CD4-positive, alpha-beta T cell (primary cell): Measurements from ENCODE around the gene BPIFB2. TPM values are rescaled to one million over a fixed set of nuclear protein-coding genes. Genes with fewer than 3 reads are reported as not detected.

Experiments used
- ATAC-seq: fragments of 200-7000 bp; cut with Tn5 transposase; one replicate; pipeline ENCODE4 v1.10.0; 2022; ENCODE audit warnings: mild to moderate bottlenecking; ENCODE audit not compliant: poor library complexity
- CTCF ChIA-PET: fragments of 350-600 bp; sonication (Branson Sonifier 250); formaldehyde crosslinking; loops from one replicate; lab custom pipeline; 2021; ENCODE audit warnings: antibody characterized with exemption, inconsistent platforms; lab: Charles Lee
- POLR2A ChIA-PET: fragments of 350-600 bp; sonication (Branson Sonifier 250); formaldehyde crosslinking; loops from one replicate; lab custom pipeline; 2021; ENCODE audit warnings: antibody characterized with exemption, inconsistent platforms; lab: Charles Lee
- DNase-seq, 14 experiments: peaks; one replicate each; pipeline ENCODE4 v3.0.0-alpha.2; 2013 to 2020; ENCODE audit warnings: mixed read lengths in 2 of 14
- H3K27ac ChIP-seq, 2 donors: one replicate each; pipeline versions ENCODE4 v1.5.1 to v1.7.0; 2013; ENCODE audit warnings: low read length in 2 of 2, low read depth in 1 of 2, mild to moderate bottlenecking in 1 of 2
- H3K27me3 ChIP-seq, 2 experiments: 1 replicate in 1 of 2; 2 replicates in 1 of 2; pipeline versions ENCODE4 v1.6.1 to v1.7.0; 2013; ENCODE audit warnings: low read length in 2 of 2, control low read depth in 1 of 2, mild to moderate bottlenecking in 1 of 2, moderate library complexity in 1 of 2; ENCODE audit not compliant: insufficient read depth in 2 of 2, control insufficient read depth in 1 of 2
- H3K36me3 ChIP-seq: one replicate; pipeline ENCODE4 v1.6.1; 2013; ENCODE audit warnings: low read length, control low read depth; ENCODE audit not compliant: insufficient read depth
- H3K4me1 ChIP-seq: one replicate; pipeline ENCODE4 v1.6.1; 2013; ENCODE audit warnings: low read length, control low read depth; ENCODE audit not compliant: insufficient read depth
- H3K4me3 ChIP-seq: one replicate; pipeline ENCODE4 v1.5.1; 2013; ENCODE audit warnings: mild to moderate bottlenecking, low read length, moderate library complexity
- H3K9me3 ChIP-seq, 2 experiments: 1 replicate in 1 of 2; 2 replicates in 1 of 2; pipeline versions ENCODE4 v1.6.1 to v1.7.0; 2013; ENCODE audit warnings: low read length in 2 of 2, mild to moderate bottlenecking in 2 of 2, control low read depth in 1 of 2, moderate library complexity in 1 of 2; ENCODE audit not compliant: control insufficient read depth in 1 of 2, insufficient read depth in 1 of 2
- H3K27ac Mint-ChIP-seq: one replicate; pipeline ENCODE4 v1.8.0; 2020; ENCODE audit warnings: mixed read lengths
- H3K27me3 Mint-ChIP-seq: one replicate; pipeline ENCODE4 v1.8.0; 2021; ENCODE audit warnings: mixed read lengths
- H3K36me3 Mint-ChIP-seq: one replicate; pipeline ENCODE4 v1.8.0; 2021; ENCODE audit warnings: low read depth, mixed read lengths
- H3K4me1 Mint-ChIP-seq: one replicate; pipeline ENCODE4 v1.8.0; 2021; ENCODE audit warnings: low read depth, mixed read lengths
- H3K4me3 Mint-ChIP-seq: one replicate; pipeline ENCODE4 v1.8.0; 2020; ENCODE audit warnings: mild to moderate bottlenecking, mixed read lengths
- H3K9me3 Mint-ChIP-seq: one replicate; pipeline ENCODE4 v1.8.0; 2020; ENCODE audit warnings: mixed read lengths
- CTCF ChIP-seq: fragments of 200-600 bp; IDR thresholded peaks from one replicate; pipeline ENCODE4 v1.8.0; 2022; ENCODE audit warnings: antibody characterized with exemption, mild to moderate bottlenecking
- intact Hi-C, 2 experiments: fragments of 100-400 bp; cut with DNase I in 1 of 2; cut with micrococcal nuclease in 1 of 2; formaldehyde crosslinking; loops; one replicate each; pipeline versions ENCODE4 v1.15.1 to v1.9.0; 2023 to 2025; cut with DNase I, micrococcal nuclease
- total RNA-seq, 174 experiments: library from RNA in 2 of 174; stranded (reverse) in 2 of 174; gene quantifications; one replicate each; pipeline ENCODE4 v1.2.3 and lab custom pipeline; 2021 to 2026

The BPIFB2 gene
- total RNA-seq, 2 experiments from 2014 or later: not detected

- POLR2A ChIA-PET: no interaction called here
- Mint-ChIP-seq H3K27ac (no peak overlapping the region), H3K9me3 (no peaks in the 10 kb centered on the region), H3K4me3 (no peak overlapping the region), H3K27me3 (no peaks in the 10 kb centered on the region), H3K4me1 (no peaks in the 10 kb centered on the region), H3K36me3 (no peaks in the 10 kb centered on the region)
- Histone ChIP-seq H3K4me1 (no peaks in the 10 kb centered on the region), H3K9me3 (peaks cover 0 to 10% of the 10 kb centered on the region in 2 experiments), H3K36me3 (no peaks in the 10 kb centered on the region), H3K4me3 (no peak overlapping the region), H3K27me3 (no peaks in the 10 kb centered on the region), H3K27ac (no peak overlapping the region)
- intact Hi-C loops: no loop called here
- CTCF ChIA-PET: no interaction called here
- TF ChIP-seq CTCF: no peak
- DNase-seq (no peak), ATAC-seq (no peak)
These were observed 16.7 kb downstream of the BPIFB2 start for GRCh38 chr20:33024243-33024560.

- Mint-ChIP-seq H3K27ac (no peak overlapping the region), H3K27me3 (no peaks in the 10 kb centered on the region), H3K36me3 (no peaks in the 10 kb centered on the region), H3K9me3 (no peaks in the 10 kb centered on the region), H3K4me3 (no peak overlapping the region), H3K4me1 (no peaks in the 10 kb centered on the region)
- ATAC-seq (no peak), DNase-seq (no peak)
- ChIA-PET CTCF (no interaction called here), POLR2A (no interaction called here)
- intact Hi-C loops: no loop called here
- no peak overlapping the region for H3K27ac ChIP-seq
- H3K4me1 ChIP-seq: no peaks in the 10 kb centered on the region
- peaks cover 0 to 7% of the 10 kb centered on the region in 2 experiments for H3K9me3 ChIP-seq
- no peaks in the 10 kb centered on the region for H3K36me3 ChIP-seq
- no peak overlapping the region for H3K4me3 ChIP-seq
- H3K27me3 ChIP-seq: no peaks in the 10 kb centered on the region
- no peak for TF ChIP-seq CTCF
These were observed 17.3 kb downstream of the BPIFB2 start for GRCh38 chr20:33024609-33025317.

GRCh38 chr20:33025318-33025876 is 17.9 kb downstream of the BPIFB2 start:
- Mint-ChIP-seq H3K4me3 (no peak overlapping the region), H3K27ac (no peak overlapping the region), H3K27me3 (no peaks in the 10 kb centered on the region), H3K36me3 (no peaks in the 10 kb centered on the region), H3K9me3 (no peaks in the 10 kb centered on the region), H3K4me1 (no peaks in the 10 kb centered on the region)
- ATAC-seq (no peak), DNase-seq (no peak)
- CTCF ChIA-PET: no interaction called here
- no peaks in the 10 kb centered on the region for H3K4me1 ChIP-seq
- no peak for TF ChIP-seq CTCF
- no peaks in the 10 kb centered on the region for H3K36me3 ChIP-seq
- no peaks in the 10 kb centered on the region for H3K27me3 ChIP-seq
- intact Hi-C loops: no loop called here
- POLR2A ChIA-PET: no interaction called here
- H3K27ac ChIP-seq: no peak overlapping the region
- H3K4me3 ChIP-seq: no peak overlapping the region
- peaks cover 0 to under 1% of the 10 kb centered on the region in 2 experiments for H3K9me3 ChIP-seq
